GM23338 (cell line): ENCODE measurements around the gene RXRA. TPM values are rescaled to one million over a fixed set of nuclear protein-coding genes. Genes with fewer than 3 reads are reported as not detected.

Experiments
- ATAC-seq: fragments of 200-7000 bp; cut with Tn5 transposase; 3 replicates; pipeline ENCODE4 v1.9.1; 2020
- DNase-seq: peaks from one replicate; pipeline ENCODE4 v3.0.0-alpha.2; 2015; ENCODE audit warnings: low spot score
- H2AFZ ChIP-seq: fragments of 200-600 bp; sonication (generic); 2 replicates; pipeline ENCODE4 v1.8.0; 2016; ENCODE audit warnings: antibody characterized with exemption, mild to moderate bottlenecking, moderate library complexity
- H3F3A ChIP-seq: fragments of 200-600 bp; sonication (generic); replicated peaks from 2 replicates; pipeline ENCODE4 v1.8.0; 2017; ENCODE audit warnings: antibody characterized with exemption, mixed run types, low read depth
- H3K27ac ChIP-seq: fragments of 200-600 bp; sonication (generic); 2 replicates; pipeline ENCODE4 v1.6.1; 2016; ENCODE audit warnings: low read depth
- H3K27me3 ChIP-seq: fragments of 200-600 bp; sonication (generic); 2 replicates; pipeline ENCODE4 v1.8.0; 2016; ENCODE audit warnings: mild to moderate bottlenecking, mixed run types, moderate library complexity; ENCODE audit not compliant: insufficient read depth
- H3K36me3 ChIP-seq: fragments of 200-600 bp; sonication (generic); 2 replicates; pipeline ENCODE4 v1.8.0; 2016; ENCODE audit warnings: mild to moderate bottlenecking; ENCODE audit not compliant: insufficient read depth
- H3K4me1 ChIP-seq: fragments of 200-600 bp; sonication (generic); 2 replicates; pipeline ENCODE4 v1.8.0; 2016; ENCODE audit warnings: mild to moderate bottlenecking, moderate library complexity; ENCODE audit not compliant: insufficient read depth
- H3K4me2 ChIP-seq: fragments of 200-600 bp; sonication (generic); 2 replicates; pipeline ENCODE4 v1.7.1; 2017; ENCODE audit warnings: mixed run types
- H3K4me3 ChIP-seq: fragments of 200-600 bp; sonication (generic); 2 replicates; pipeline ENCODE4 v1.6.1; 2016; ENCODE audit warnings: mixed run types
- H3K79me2 ChIP-seq: fragments of 200-600 bp; sonication (generic); replicated peaks from 2 replicates; pipeline ENCODE4 v1.8.0; 2017; ENCODE audit warnings: mild to moderate bottlenecking; ENCODE audit not compliant: insufficient read depth
- H3K9me2 ChIP-seq: fragments of 200-600 bp; sonication (generic); 2 replicates; pipeline ENCODE4 v1.8.0; 2017; ENCODE audit not compliant: insufficient read depth
- H4K20me1 ChIP-seq: fragments of 200-600 bp; sonication (generic); replicated peaks from 2 replicates; pipeline ENCODE4 v1.8.0; 2017; ENCODE audit warnings: mild to moderate bottlenecking; ENCODE audit not compliant: insufficient read depth
- H3K27ac Mint-ChIP-seq: 2 replicates; pipeline ENCODE4 v1.8.0; 2020; ENCODE audit warnings: inconsistent platforms, mild to moderate bottlenecking, moderate library complexity, mixed read lengths
- H3K27me3 Mint-ChIP-seq: 3 replicates; pipeline ENCODE4 v1.8.0; 2022; ENCODE audit warnings: low read depth, mild to moderate bottlenecking, moderate library complexity, mixed read lengths, inconsistent platforms; ENCODE audit not compliant: insufficient read depth, poor library complexity
- H3K36me3 Mint-ChIP-seq: 3 replicates; pipeline ENCODE4 v1.8.0; 2021; ENCODE audit warnings: low read depth, mild to moderate bottlenecking, inconsistent platforms, moderate library complexity, mixed read lengths
- H3K4me1 Mint-ChIP-seq: 3 replicates; pipeline ENCODE4 v1.8.0; 2020; ENCODE audit warnings: mild to moderate bottlenecking, inconsistent platforms, mixed read lengths
- H3K4me3 Mint-ChIP-seq: 3 replicates; pipeline ENCODE4 v1.8.0; 2021; ENCODE audit warnings: moderate library complexity, mild to moderate bottlenecking, inconsistent platforms, mixed read lengths
- H3K9me3 Mint-ChIP-seq: 3 replicates; pipeline ENCODE4 v1.8.0; 2020; ENCODE audit warnings: moderate library complexity, mild to moderate bottlenecking, inconsistent platforms, mixed read lengths
- CREB1 ChIP-seq: fragments of 250-450 bp; sonication (Bioruptor Pico); IDR thresholded peaks from 2 replicates; pipeline ENCODE4 v1.5.0; 2020; ENCODE audit warnings: low read depth, mild to moderate bottlenecking, moderate library complexity
- EZH2 ChIP-seq: fragments of 200-600 bp; sonication (generic); IDR thresholded peaks from one replicate; pipeline ENCODE4 v1.8.0; 2017; ENCODE audit warnings: antibody characterized with exemption, mild to moderate bottlenecking, low read depth; ENCODE audit not compliant: unreplicated experiment
- EZH2phosphoT487 ChIP-seq: fragments of 200-600 bp; sonication (generic); IDR thresholded peaks from one replicate; pipeline ENCODE4 v1.8.1; 2018; ENCODE audit warnings: antibody characterized with exemption; ENCODE audit not compliant: unreplicated experiment
- JUNB ChIP-seq: IDR thresholded peaks from one replicate; pipeline ENCODE4 v1.6.1; 2016; ENCODE audit warnings: antibody characterized with exemption; ENCODE audit not compliant: unreplicated experiment
- POLR2AphosphoS5 ChIP-seq: IDR thresholded peaks from 2 replicates; pipeline ENCODE4 v1.6.1; 2016; ENCODE audit warnings: antibody characterized with exemption, low read depth
- STAT1 ChIP-seq: IDR thresholded peaks from one replicate; pipeline ENCODE4 v1.6.1; 2016; ENCODE audit warnings: antibody characterized with exemption; ENCODE audit not compliant: unreplicated experiment
- ZNF114 ChIP-seq: fragments of 250-450 bp; sonication (Bioruptor Pico); IDR thresholded peaks from 2 replicates; pipeline ENCODE4 v1.5.0; 2020; ENCODE audit warnings: mild to moderate bottlenecking, moderate library complexity
- ZNF331 ChIP-seq: fragments of 250-450 bp; sonication (Bioruptor Pico); IDR thresholded peaks from 2 replicates; pipeline ENCODE4 v1.5.0; 2020; ENCODE audit warnings: low read depth, mild to moderate bottlenecking, moderate library complexity
- polyA plus RNA-seq: library from polyadenylated mRNA; unstranded; fragments of >200 nt; fragmentation: Nextera tagmentation; extraction: Ambion mirVana; gene quantifications from 2 replicates; pipeline ENCODE4 v1.2.1, GENCODE V29; 2016
- total RNA-seq: library from RNA; depleted of rRNA; stranded (reverse); fragments of >200 nt; shearing (Covaris generic); gene quantifications from 2 replicates; pipeline ENCODE4 v1.2.3, GENCODE V29; 2014
- TF ChIP-seq, protein P1 (sequence below): IDR thresholded peaks from one replicate; pipeline ENCODE4 v1.6.1; 2018; ENCODE audit warnings: antibody characterized with exemption; ENCODE audit not compliant: unreplicated experiment
- TF ChIP-seq, protein P2 (sequence below): IDR thresholded peaks from 2 replicates; pipeline ENCODE4 v1.6.1; 2016; ENCODE audit warnings: antibody characterized with exemption
- TF ChIP-seq, protein P3 (sequence below): fragments of 250-450 bp; sonication (Bioruptor Pico); IDR thresholded peaks from 2 replicates; pipeline ENCODE4 v1.5.0; 2020; ENCODE audit warnings: mild to moderate bottlenecking, moderate library complexity

The RXRA gene
- total and polyA plus RNA-seq, 2 experiments from 2014 or later, result 4.9 to 17.9 TPM

DNA sequence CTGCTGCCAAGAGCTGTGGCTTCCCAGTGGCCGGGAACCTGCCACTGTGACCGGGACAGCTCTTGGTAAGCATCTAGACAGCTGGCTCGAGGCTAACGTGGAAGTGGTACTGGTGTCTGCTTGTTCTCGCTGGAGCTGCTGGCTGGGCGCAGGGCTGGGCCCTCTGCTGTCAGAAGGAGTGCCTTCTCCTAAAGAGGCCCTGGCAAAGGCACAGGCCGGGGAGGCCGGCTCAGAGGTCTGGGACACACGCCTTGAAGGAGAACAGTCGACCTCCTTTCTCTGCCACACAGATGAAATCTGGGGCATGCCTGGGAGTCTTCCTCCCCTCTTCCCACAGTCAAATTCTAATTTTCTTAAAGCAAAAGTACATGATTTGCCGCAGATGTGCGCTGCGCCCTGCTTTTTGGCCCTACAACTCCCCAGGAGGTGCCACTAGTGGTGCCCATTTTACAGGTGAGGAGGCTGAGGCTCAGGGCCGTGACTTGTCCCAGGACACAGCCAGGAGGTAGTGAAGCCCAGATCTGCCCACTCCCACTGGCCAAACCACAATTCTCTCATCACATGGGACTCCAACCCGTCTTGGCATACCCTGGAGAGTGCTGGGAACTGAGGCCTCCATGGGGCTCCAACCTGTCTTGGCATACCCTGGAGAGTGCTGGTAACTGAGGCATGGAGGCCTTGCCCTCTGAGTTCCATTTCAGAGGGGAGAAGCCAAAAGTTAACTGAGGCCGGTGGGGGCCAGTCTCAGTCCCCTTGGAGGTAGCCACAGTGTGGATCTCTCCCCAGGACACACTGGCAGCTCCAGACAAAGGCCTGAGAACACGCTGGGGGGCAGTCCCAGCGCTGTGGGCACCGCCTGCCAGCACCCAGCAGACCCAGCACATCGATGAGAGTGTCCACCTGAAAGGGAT, 12.0 kb upstream of the RXRA start:
- H3K36me3 ChIP-seq, result no peaks in the 10 kb centered on the region; the same call in 1 of the 2 replicates
- H3K4me2 ChIP-seq, result no peak overlapping the region
- H3K9me3 Mint-ChIP-seq, result peaks cover 5% of the 10 kb centered on the region; the same call in 2 of the 3 replicates
- no peaks in the 10 kb centered on the region for H3K27me3 ChIP-seq
- H3K79me2 ChIP-seq, result no peaks in the 10 kb centered on the region
- H3K9me2 ChIP-seq, result no peaks in the 10 kb centered on the region
- H3K4me1 ChIP-seq, result no peaks in the 10 kb centered on the region
- H4K20me1 ChIP-seq, result no peaks in the 10 kb centered on the region
- no peak overlapping the region for H3K4me3 Mint-ChIP-seq
- H3F3A ChIP-seq, result no peaks in the 10 kb centered on the region
- H3K36me3 Mint-ChIP-seq, result no peaks in the 10 kb centered on the region
- no peak overlapping the region for H2AFZ ChIP-seq
- no peak overlapping the region for H3K27ac ChIP-seq
- H3K4me1 Mint-ChIP-seq, result no peaks in the 10 kb centered on the region
- H3K4me3 ChIP-seq, result no peak overlapping the region
- DNase-seq (no peak), ATAC-seq (no peak)
- peaks cover 9% of the 10 kb centered on the region for H3K27me3 Mint-ChIP-seq
- no peak overlapping the region for H3K27ac Mint-ChIP-seq
- no peak for TF ChIP-seq STAT1
- TF ChIP-seq ZNF331 (CRISPR knock-in tag), result no peak
- TF ChIP-seq CREB1 (CRISPR knock-in tag), result no peak
- TF ChIP-seq POLR2AphosphoS5, result no peak
- no peak for TF ChIP-seq JUNB
- TF ChIP-seq, protein P1, sequence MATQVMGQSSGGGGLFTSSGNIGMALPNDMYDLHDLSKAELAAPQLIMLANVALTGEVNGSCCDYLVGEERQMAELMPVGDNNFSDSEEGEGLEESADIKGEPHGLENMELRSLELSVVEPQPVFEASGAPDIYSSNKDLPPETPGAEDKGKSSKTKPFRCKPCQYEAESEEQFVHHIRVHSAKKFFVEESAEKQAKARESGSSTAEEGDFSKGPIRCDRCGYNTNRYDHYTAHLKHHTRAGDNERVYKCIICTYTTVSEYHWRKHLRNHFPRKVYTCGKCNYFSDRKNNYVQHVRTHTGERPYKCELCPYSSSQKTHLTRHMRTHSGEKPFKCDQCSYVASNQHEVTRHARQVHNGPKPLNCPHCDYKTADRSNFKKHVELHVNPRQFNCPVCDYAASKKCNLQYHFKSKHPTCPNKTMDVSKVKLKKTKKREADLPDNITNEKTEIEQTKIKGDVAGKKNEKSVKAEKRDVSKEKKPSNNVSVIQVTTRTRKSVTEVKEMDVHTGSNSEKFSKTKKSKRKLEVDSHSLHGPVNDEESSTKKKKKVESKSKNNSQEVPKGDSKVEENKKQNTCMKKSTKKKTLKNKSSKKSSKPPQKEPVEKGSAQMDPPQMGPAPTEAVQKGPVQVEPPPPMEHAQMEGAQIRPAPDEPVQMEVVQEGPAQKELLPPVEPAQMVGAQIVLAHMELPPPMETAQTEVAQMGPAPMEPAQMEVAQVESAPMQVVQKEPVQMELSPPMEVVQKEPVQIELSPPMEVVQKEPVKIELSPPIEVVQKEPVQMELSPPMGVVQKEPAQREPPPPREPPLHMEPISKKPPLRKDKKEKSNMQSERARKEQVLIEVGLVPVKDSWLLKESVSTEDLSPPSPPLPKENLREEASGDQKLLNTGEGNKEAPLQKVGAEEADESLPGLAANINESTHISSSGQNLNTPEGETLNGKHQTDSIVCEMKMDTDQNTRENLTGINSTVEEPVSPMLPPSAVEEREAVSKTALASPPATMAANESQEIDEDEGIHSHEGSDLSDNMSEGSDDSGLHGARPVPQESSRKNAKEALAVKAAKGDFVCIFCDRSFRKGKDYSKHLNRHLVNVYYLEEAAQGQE, result no peak
- no peak for TF ChIP-seq EZH2phosphoT487
- no peak for TF ChIP-seq EZH2
- TF ChIP-seq, protein P2, sequence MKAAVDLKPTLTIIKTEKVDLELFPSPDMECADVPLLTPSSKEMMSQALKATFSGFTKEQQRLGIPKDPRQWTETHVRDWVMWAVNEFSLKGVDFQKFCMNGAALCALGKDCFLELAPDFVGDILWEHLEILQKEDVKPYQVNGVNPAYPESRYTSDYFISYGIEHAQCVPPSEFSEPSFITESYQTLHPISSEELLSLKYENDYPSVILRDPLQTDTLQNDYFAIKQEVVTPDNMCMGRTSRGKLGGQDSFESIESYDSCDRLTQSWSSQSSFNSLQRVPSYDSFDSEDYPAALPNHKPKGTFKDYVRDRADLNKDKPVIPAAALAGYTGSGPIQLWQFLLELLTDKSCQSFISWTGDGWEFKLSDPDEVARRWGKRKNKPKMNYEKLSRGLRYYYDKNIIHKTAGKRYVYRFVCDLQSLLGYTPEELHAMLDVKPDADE, result no peak
- no peak for TF ChIP-seq ZNF114 (CRISPR knock-in tag)
- TF ChIP-seq, protein P3, sequence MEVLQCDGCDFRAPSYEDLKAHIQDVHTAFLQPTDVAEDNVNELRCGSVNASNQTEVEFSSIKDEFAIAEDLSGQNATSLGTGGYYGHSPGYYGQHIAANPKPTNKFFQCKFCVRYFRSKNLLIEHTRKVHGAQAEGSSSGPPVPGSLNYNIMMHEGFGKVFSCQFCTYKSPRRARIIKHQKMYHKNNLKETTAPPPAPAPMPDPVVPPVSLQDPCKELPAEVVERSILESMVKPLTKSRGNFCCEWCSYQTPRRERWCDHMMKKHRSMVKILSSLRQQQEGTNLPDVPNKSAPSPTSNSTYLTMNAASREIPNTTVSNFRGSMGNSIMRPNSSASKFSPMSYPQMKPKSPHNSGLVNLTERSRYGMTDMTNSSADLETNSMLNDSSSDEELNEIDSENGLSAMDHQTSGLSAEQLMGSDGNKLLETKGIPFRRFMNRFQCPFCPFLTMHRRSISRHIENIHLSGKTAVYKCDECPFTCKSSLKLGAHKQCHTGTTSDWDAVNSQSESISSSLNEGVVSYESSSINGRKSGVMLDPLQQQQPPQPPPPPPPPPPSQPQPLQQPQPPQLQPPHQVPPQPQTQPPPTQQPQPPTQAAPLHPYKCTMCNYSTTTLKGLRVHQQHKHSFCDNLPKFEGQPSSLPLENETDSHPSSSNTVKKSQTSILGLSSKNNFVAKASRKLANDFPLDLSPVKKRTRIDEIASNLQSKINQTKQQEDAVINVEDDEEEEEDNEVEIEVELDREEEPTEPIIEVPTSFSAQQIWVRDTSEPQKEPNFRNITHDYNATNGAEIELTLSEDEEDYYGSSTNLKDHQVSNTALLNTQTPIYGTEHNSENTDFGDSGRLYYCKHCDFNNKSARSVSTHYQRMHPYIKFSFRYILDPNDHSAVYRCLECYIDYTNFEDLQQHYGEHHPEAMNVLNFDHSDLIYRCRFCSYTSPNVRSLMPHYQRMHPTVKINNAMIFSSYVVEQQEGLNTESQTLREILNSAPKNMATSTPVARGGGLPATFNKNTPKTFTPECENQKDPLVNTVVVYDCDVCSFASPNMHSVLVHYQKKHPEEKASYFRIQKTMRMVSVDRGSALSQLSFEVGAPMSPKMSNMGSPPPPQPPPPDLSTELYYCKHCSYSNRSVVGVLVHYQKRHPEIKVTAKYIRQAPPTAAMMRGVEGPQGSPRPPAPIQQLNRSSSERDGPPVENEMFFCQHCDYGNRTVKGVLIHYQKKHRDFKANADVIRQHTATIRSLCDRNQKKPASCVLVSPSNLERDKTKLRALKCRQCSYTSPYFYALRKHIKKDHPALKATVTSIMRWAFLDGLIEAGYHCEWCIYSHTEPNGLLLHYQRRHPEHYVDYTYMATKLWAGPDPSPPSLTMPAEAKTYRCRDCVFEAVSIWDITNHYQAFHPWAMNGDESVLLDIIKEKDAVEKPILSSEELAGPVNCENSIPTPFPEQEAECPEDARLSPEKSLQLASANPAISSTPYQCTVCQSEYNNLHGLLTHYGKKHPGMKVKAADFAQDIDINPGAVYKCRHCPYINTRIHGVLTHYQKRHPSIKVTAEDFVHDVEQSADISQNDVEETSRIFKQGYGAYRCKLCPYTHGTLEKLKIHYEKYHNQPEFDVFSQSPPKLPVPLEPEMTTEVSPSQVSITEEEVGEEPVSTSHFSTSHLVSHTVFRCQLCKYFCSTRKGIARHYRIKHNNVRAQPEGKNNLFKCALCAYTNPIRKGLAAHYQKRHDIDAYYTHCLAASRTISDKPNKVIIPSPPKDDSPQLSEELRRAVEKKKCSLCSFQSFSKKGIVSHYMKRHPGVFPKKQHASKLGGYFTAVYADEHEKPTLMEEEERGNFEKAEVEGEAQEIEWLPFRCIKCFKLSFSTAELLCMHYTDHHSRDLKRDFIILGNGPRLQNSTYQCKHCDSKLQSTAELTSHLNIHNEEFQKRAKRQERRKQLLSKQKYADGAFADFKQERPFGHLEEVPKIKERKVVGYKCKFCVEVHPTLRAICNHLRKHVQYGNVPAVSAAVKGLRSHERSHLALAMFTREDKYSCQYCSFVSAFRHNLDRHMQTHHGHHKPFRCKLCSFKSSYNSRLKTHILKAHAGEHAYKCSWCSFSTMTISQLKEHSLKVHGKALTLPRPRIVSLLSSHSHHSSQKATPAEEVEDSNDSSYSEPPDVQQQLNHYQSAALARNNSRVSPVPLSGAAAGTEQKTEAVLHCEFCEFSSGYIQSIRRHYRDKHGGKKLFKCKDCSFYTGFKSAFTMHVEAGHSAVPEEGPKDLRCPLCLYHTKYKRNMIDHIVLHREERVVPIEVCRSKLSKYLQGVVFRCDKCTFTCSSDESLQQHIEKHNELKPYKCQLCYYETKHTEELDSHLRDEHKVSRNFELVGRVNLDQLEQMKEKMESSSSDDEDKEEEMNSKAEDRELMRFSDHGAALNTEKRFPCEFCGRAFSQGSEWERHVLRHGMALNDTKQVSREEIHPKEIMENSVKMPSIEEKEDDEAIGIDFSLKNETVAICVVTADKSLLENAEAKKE (CRISPR knock-in tag), result no peak
